PFSK-1 (cell line): ENCODE results near the gene ARF5.

Experiments
- POLR2AphosphoS5 ChIP-seq: IDR thresholded peaks from 2 replicates; pipeline ENCODE4 v1.6.1; 2012; ENCODE audit warnings: low read depth, mild to moderate bottlenecking, control low read depth, low read length, moderate library complexity
- TF ChIP-seq, protein P1 (sequence below), 2 experiments: IDR thresholded peaks; 2 replicates each; pipeline versions ENCODE4 v1.6.1 to v1.8.0; 2011 to 2012; ENCODE audit warnings: low read depth in 2 of 2, low read length in 2 of 2, control low read depth in 1 of 2, inconsistent platforms in 1 of 2, mild to moderate bottlenecking in 1 of 2, moderate library complexity in 1 of 2; ENCODE audit not compliant: insufficient read depth in 1 of 2

- TF ChIP-seq POLR2AphosphoS5 = no peak
- TF ChIP-seq, protein P1, sequence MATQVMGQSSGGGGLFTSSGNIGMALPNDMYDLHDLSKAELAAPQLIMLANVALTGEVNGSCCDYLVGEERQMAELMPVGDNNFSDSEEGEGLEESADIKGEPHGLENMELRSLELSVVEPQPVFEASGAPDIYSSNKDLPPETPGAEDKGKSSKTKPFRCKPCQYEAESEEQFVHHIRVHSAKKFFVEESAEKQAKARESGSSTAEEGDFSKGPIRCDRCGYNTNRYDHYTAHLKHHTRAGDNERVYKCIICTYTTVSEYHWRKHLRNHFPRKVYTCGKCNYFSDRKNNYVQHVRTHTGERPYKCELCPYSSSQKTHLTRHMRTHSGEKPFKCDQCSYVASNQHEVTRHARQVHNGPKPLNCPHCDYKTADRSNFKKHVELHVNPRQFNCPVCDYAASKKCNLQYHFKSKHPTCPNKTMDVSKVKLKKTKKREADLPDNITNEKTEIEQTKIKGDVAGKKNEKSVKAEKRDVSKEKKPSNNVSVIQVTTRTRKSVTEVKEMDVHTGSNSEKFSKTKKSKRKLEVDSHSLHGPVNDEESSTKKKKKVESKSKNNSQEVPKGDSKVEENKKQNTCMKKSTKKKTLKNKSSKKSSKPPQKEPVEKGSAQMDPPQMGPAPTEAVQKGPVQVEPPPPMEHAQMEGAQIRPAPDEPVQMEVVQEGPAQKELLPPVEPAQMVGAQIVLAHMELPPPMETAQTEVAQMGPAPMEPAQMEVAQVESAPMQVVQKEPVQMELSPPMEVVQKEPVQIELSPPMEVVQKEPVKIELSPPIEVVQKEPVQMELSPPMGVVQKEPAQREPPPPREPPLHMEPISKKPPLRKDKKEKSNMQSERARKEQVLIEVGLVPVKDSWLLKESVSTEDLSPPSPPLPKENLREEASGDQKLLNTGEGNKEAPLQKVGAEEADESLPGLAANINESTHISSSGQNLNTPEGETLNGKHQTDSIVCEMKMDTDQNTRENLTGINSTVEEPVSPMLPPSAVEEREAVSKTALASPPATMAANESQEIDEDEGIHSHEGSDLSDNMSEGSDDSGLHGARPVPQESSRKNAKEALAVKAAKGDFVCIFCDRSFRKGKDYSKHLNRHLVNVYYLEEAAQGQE (IDR thresholded peaks at IDR 0.05; ENCODE audit: insufficient read depth in 1 of 2, low read depth in 2 of 2, low read length in 2 of 2) = no peak
These were observed 12.7 kb downstream of the ARF5 start for GRCh38 chr7:127600885-127601284.
